K562 (cell line): ENCODE measurements around the gene NKAPL. TPM values are rescaled to one million over a fixed set of nuclear protein-coding genes. Genes with fewer than 3 reads are reported as not detected.
A peak's percentile ranks its signal among the peaks of the same experiment; 100 is the strongest.

Experiments used
- ELK1 ChIP-seq: sonication (generic); formaldehyde crosslinking; IDR thresholded peaks from 2 replicates; pipeline ENCODE4 v1.8.1; 2022; ENCODE audit warnings: missing genetic modification reagents
- HIVEP1 ChIP-seq: fragments of 250-450 bp; sonication (Bioruptor Pico); IDR thresholded peaks from 2 replicates; pipeline ENCODE4 v1.4.0; 2020; ENCODE audit warnings: mild to moderate bottlenecking
- KHSRP ChIP-seq: fragments of 450-650 bp; IDR thresholded peaks from 2 replicates; pipeline ENCODE4 v1.6.1; 2017
- MAZ ChIP-seq, 2 experiments: fragments of 450-650 bp in 1 of 2; sonication (generic) in 1 of 2; formaldehyde crosslinking; IDR thresholded peaks in 1 of 2; conservative IDR thresholded peaks in 1 of 2; 2 replicates each; pipeline versions ENCODE4 v1.4.0 to v1.5.0; 2020; ENCODE audit warnings: mild to moderate bottlenecking in 1 of 2, missing genetic modification reagents in 1 of 2
- MGA ChIP-seq: fragments of 450-650 bp; IDR thresholded peaks from 2 replicates; pipeline ENCODE4 v1.6.1; 2016; ENCODE audit warnings: mild to moderate bottlenecking, moderate library complexity
- SP2 ChIP-seq: IDR thresholded peaks from 2 replicates; pipeline ENCODE4 v1.6.1; 2011; ENCODE audit warnings: mild to moderate bottlenecking, low read depth, low read length, moderate library complexity; ENCODE audit not compliant: poor library complexity, severe bottlenecking; ENCODE audit errors: extremely low read depth
- polyA plus RNA-seq, 8 experiments: library from polyadenylated mRNA; depleted of rRNA in 4 of 8; stranded (reverse) in 5 of 8; unstranded in 3 of 8; fragments of >200 nt; fragmentation: Nextera tagmentation in 2 of 8; fragmentation: Illumina TruSeq in 1 of 8; extraction: Ambion mirVana in 2 of 8; extraction: Trizol in 1 of 8; gene quantifications; 2 replicates each; pipeline versions ENCODE4 v1.2.1 to v1.2.3, GENCODE V29; 2011 to 2014; ENCODE audit warnings: inconsistent platforms in 1 of 8, missing spikeins in 1 of 8
- total RNA-seq, 7 experiments: library from RNA; depleted of rRNA in 6 of 7; stranded (reverse); fragments of >200 nt in 6 of 7; fragmentation: Illumina TruSeq in 2 of 7; extraction: Trizol in 2 of 7; gene quantifications; 2 replicates each; pipeline versions ENCODE4 v1.2.1 to v1.2.3, GENCODE V29; 2011 to 2021; ENCODE audit warnings: low replicate concordance in 1 of 7

NKAPL gene
- total and polyA plus RNA-seq, 9 of the 15 experiments (the other 6 are each of a cell fraction or from before 2014, with no cell fraction given) = not detected

GRCh38 chr6:28225056-28225834 is 33.9 kb upstream of the NKAPL start, which contains the start of gene ZSCAN9 (continued):
- TF ChIP-seq HIVEP1 = no peak
- no peak for TF ChIP-seq ELK1 (CRISPR knock-in tag)
- TF ChIP-seq SP2 = peak; percentile 96
- TF ChIP-seq KHSRP = no peak
- peak; percentile 87 to 93 for TF ChIP-seq MAZ (CRISPR knock-in tag; conservative IDR thresholded peaks at IDR 0.05 in 1 of 2, IDR thresholded peaks at IDR 0.05 in 1 of 2)
- TF ChIP-seq MGA = peak; percentile 57; the same call in 1 of the 2 replicates
